CD4-positive, alpha-beta memory T cell (primary cell): ENCODE results near the gene EFNB2. TPM values are rescaled to one million over a fixed set of nuclear protein-coding genes. Genes with fewer than 3 reads are reported as not detected.

ENCODE experiments used
- CTCF ChIA-PET: fragments of 350-600 bp; sonication (Branson Sonifier 250); formaldehyde crosslinking; loops from one replicate; lab custom pipeline; 2021; ENCODE audit warnings: inconsistent platforms; ENCODE audit not compliant: partially characterized antibody; lab: Charles Lee
- POLR2A ChIA-PET: fragments of 350-600 bp; sonication (Branson Sonifier 250); formaldehyde crosslinking; loops from one replicate; lab custom pipeline; 2021; ENCODE audit not compliant: partially characterized antibody; lab: Charles Lee
- DNase-seq, 5 donors: peaks; one replicate each; pipeline versions ENCODE4 v3.0.0 to v3.0.0-alpha.2; 2020 to 2022; ENCODE audit warnings: mixed read lengths in 1 of 5
- H3K27ac ChIP-seq: one replicate; pipeline ENCODE4 v1.7.0; 2013; ENCODE audit warnings: low read depth, low read length
- H3K27me3 ChIP-seq: 2 replicates; pipeline ENCODE4 v1.7.0; 2013; ENCODE audit warnings: mild to moderate bottlenecking, low read length, moderate library complexity; ENCODE audit not compliant: insufficient read depth
- H3K36me3 ChIP-seq: 2 replicates; pipeline ENCODE4 v1.7.0; 2013; ENCODE audit warnings: mild to moderate bottlenecking, low read length, moderate library complexity; ENCODE audit not compliant: insufficient read depth
- H3K4me1 ChIP-seq: 2 replicates; pipeline ENCODE4 v1.7.0; 2013; ENCODE audit warnings: mild to moderate bottlenecking, low read length, moderate library complexity; ENCODE audit not compliant: insufficient read depth
- H3K4me3 ChIP-seq, 2 donors: one replicate each; pipeline ENCODE4 v1.7.0; 2013; ENCODE audit warnings: low read length in 2 of 2, mild to moderate bottlenecking in 1 of 2
- H3K9me3 ChIP-seq, 2 donors: one replicate each; pipeline ENCODE4 v1.7.0; 2013; ENCODE audit warnings: low read length in 2 of 2, control low read depth in 1 of 2; ENCODE audit not compliant: control insufficient read depth in 1 of 2
- H3K27ac Mint-ChIP-seq, 7 donors: one replicate each; pipeline ENCODE4 v1.8.0; 2020 to 2021; ENCODE audit warnings: mixed read lengths in 7 of 7, mild to moderate bottlenecking in 6 of 7, inconsistent platforms in 3 of 7, moderate library complexity in 3 of 7
- H3K27me3 Mint-ChIP-seq, 2 donors: one replicate each; pipeline ENCODE4 v1.8.0; 2020 to 2021; ENCODE audit warnings: mixed read lengths in 2 of 2
- H3K36me3 Mint-ChIP-seq, 2 donors: one replicate each; pipeline ENCODE4 v1.8.0; 2020 to 2021; ENCODE audit warnings: mixed read lengths in 2 of 2, inconsistent platforms in 1 of 2, mild to moderate bottlenecking in 1 of 2
- H3K4me1 Mint-ChIP-seq, 4 donors: one replicate each; pipeline ENCODE4 v1.8.0; 2020 to 2021; ENCODE audit warnings: mixed read lengths in 4 of 4, mild to moderate bottlenecking in 1 of 4
- H3K4me3 Mint-ChIP-seq, 8 donors: one replicate each; pipeline ENCODE4 v1.8.0; 2020 to 2021; ENCODE audit warnings: mixed read lengths in 8 of 8, mild to moderate bottlenecking in 7 of 8, moderate library complexity in 6 of 8, inconsistent platforms in 3 of 8
- H3K9me3 Mint-ChIP-seq, 8 donors: one replicate each; pipeline ENCODE4 v1.8.0; 2020 to 2021; ENCODE audit warnings: mixed read lengths in 8 of 8, mild to moderate bottlenecking in 5 of 8, inconsistent platforms in 3 of 8, moderate library complexity in 1 of 8
- intact Hi-C: fragments of 100-400 bp; cut with micrococcal nuclease; formaldehyde crosslinking; loops from one replicate; pipeline ENCODE4 v1.15.1; 2023
- polyA plus RNA-seq, 2 donors: library from polyadenylated mRNA; unstranded; fragments of 300-500 nt; fragmentation: Illumina TruSeq; gene quantifications; one replicate each; pipeline ENCODE4 v1.2.3, GENCODE V29; 2021
- total RNA-seq, 2 experiments: library from RNA; stranded (reverse); gene quantifications; one replicate each; pipeline ENCODE4 v1.2.3, GENCODE V29; 2021

The EFNB2 gene
- total and polyA plus RNA-seq, 4 experiments from 2014 or later = 0.05 to 0.38 (median 0.25) TPM; not detected in 1

DNA sequence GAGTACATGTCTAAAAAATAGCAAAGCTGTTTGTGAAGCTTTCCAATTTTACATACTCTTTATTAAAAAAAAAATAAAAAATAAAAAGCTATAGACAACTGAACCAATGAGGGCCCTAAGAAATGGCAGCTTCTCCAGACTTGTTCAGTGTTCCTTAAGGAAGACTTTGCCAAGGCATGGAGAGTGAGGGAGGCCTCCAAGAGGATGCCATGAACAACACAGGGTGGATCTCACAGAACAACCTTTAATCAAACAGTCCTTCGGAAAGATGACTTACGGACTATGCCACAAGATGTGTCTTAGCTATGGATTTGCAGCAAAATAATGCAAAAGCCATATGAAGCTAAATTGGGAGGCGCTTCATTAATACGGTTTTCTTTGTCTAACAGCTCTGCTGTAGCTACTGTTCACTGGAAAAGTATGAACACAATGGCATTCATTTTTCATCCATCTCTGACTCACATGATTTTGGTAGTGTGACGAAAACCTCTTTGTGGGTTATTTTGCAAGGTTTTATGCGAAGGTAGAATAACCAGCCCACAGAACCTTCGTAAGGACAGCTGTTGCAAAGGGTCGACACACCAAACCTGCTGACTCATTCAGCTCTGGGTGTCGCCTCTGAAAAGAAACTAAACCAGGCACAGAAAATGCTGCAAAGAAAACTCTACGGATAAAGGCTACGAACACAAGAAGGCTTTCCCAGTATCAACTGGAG lies 27.7 kb downstream of the EFNB2 start:
- H3K4me3 Mint-ChIP-seq = no peak overlapping the region
- ChIA-PET POLR2A (no interaction called here), CTCF (no interaction called here)
- Histone ChIP-seq H3K9me3 (no peaks in the 10 kb centered on the region), H3K36me3 (no peaks in the 10 kb centered on the region), H3K27ac (no peak overlapping the region), H3K4me3 (no peak overlapping the region), H3K4me1 (no peaks in the 10 kb centered on the region), H3K27me3 (no peaks in the 10 kb centered on the region)
- intact Hi-C loops = no loop called here
- no peaks in the 10 kb centered on the region for H3K36me3 Mint-ChIP-seq
- H3K27me3 Mint-ChIP-seq = peaks cover 10 to 11% of the 10 kb centered on the region in 2 donors
- H3K9me3 Mint-ChIP-seq = no peaks in the 10 kb centered on the region
- H3K4me1 Mint-ChIP-seq = peaks cover 0 to 2% (median 0%) of the 10 kb centered on the region in 4 donors
- no peak for DNase-seq
- no peak overlapping the region for H3K27ac Mint-ChIP-seq

DNA sequence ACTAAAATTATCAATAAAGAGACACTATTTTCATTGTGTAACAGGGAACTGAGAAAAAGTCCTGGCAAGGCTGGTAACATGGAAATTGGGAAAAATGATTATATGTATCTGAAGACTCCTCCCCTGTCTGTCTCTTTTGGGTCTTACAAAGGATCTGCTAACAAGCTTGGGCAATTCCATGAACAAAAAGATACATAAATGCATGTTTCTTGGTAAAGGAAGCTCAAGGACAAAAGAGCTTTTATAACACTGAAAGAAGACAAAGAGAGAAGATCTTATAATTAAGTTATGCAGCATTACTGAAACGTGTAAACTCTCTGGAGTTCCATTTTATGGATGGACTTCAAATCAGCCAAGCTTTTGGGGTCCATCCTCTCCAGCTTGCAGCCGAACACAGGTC lies 29.2 kb downstream of the EFNB2 start:
- H3K4me3 ChIP-seq = no peak overlapping the region
- H3K36me3 ChIP-seq = no peaks in the 10 kb centered on the region
- intact Hi-C loops = no loop called here
- Mint-ChIP-seq H3K36me3 (no peaks in the 10 kb centered on the region), H3K27me3 (peaks cover 10 to 19% of the 10 kb centered on the region in 2 donors), H3K4me3 (no peak overlapping the region), H3K9me3 (no peaks in the 10 kb centered on the region), H3K4me1 (peaks cover 0 to 2% (median 0%) of the 10 kb centered on the region in 4 donors), H3K27ac (no peak overlapping the region)
- no peak overlapping the region for H3K27ac ChIP-seq
- DNase-seq = no peak
- H3K9me3 ChIP-seq = no peaks in the 10 kb centered on the region
- POLR2A ChIA-PET = no interaction called here
- H3K4me1 ChIP-seq = no peaks in the 10 kb centered on the region
- CTCF ChIA-PET = no interaction called here
- no peaks in the 10 kb centered on the region for H3K27me3 ChIP-seq

DNA sequence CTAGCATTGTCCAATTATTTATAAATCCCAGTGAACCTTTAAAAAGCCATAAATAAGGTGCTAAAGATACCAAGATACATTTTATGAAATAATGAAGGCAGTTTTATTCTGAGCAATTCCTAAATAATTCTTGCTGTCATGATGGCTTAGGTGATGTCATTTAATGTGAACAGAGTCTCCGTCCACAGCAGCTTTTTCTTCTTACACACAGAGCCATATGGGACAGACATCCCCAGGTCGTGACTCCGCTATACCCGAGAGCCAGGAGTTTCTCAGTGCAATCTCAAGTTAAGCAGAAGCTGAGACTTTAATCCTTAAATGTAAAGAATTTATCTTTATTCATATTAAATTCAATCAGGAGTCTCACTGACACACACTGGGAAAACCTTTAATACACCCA lies 29.7 kb downstream of the EFNB2 start:
- H3K27me3 ChIP-seq = no peaks in the 10 kb centered on the region
- Mint-ChIP-seq H3K4me3 (no peak overlapping the region), H3K27ac (no peak overlapping the region), H3K27me3 (peaks cover 10 to 21% of the 10 kb centered on the region in 2 donors), H3K4me1 (peaks cover 0 to 2% (median 0%) of the 10 kb centered on the region in 4 donors), H3K36me3 (no peaks in the 10 kb centered on the region), H3K9me3 (no peaks in the 10 kb centered on the region)
- intact Hi-C loops = no loop called here
- no peaks in the 10 kb centered on the region for H3K4me1 ChIP-seq
- ChIA-PET CTCF (no interaction called here), POLR2A (no interaction called here)
- H3K36me3 ChIP-seq = no peaks in the 10 kb centered on the region
- H3K27ac ChIP-seq = no peak overlapping the region
- H3K4me3 ChIP-seq = no peak overlapping the region
- H3K9me3 ChIP-seq = no peaks in the 10 kb centered on the region
- no peak for DNase-seq

DNA sequence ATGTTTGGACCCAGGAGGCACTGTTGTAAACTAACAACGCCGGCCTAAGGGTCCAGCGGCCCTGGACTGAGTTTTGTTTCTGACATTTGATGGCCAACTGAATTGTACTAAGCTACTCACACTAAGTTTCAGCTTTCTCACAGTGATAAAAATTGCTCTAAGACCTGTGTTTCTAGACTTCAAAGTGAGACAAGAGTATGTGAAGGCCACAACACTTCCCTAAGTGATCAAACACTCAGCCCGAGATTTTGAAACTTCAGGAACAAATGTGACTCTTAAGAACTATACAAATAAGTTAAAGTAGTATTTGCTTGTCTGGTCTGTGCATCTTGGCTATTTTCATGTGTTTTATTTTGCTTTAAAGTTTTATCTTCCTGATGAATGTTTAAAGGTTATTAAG lies 30.2 kb downstream of the EFNB2 start:
- ChIA-PET POLR2A (no interaction called here), CTCF (interaction anchor here (2.3 kb wide), 1 partner anchor 32 kb away, joined by 7 read pairs; no protein-coding TSS in a partner anchor)
- no peaks in the 10 kb centered on the region for H3K9me3 ChIP-seq
- H3K27ac Mint-ChIP-seq = no peak overlapping the region
- no peak overlapping the region for H3K4me3 ChIP-seq
- H3K27me3 Mint-ChIP-seq = peaks cover 14 to 25% of the 10 kb centered on the region in 2 donors
- no peak overlapping the region for H3K27ac ChIP-seq
- H3K4me3 Mint-ChIP-seq = no peak overlapping the region
- H3K4me1 Mint-ChIP-seq = peaks cover 0 to 2% (median 0%) of the 10 kb centered on the region in 4 donors
- no peaks in the 10 kb centered on the region for H3K36me3 Mint-ChIP-seq
- H3K27me3 ChIP-seq = no peaks in the 10 kb centered on the region
- intact Hi-C loops = no loop called here
- no peaks in the 10 kb centered on the region for H3K4me1 ChIP-seq
- no peaks in the 10 kb centered on the region for H3K36me3 ChIP-seq
- no peak for DNase-seq
- no peaks in the 10 kb centered on the region for H3K9me3 Mint-ChIP-seq

GRCh38 chr13:106503730-106504453 lies 31.6 kb downstream of the EFNB2 start:
- Histone ChIP-seq H3K27me3 (no peaks in the 10 kb centered on the region), H3K27ac (no peak overlapping the region), H3K4me3 (no peak overlapping the region), H3K36me3 (no peaks in the 10 kb centered on the region), H3K9me3 (no peaks in the 10 kb centered on the region), H3K4me1 (no peaks in the 10 kb centered on the region)
- intact Hi-C loops = no loop called here
- no peak for DNase-seq
- Mint-ChIP-seq H3K27ac (no peak overlapping the region), H3K27me3 (peaks cover 18 to 34% of the 10 kb centered on the region in 2 donors), H3K4me3 (no peak overlapping the region), H3K36me3 (no peaks in the 10 kb centered on the region), H3K9me3 (no peaks in the 10 kb centered on the region), H3K4me1 (peaks cover 0 to 4% (median under 1%) of the 10 kb centered on the region in 4 donors)
- ChIA-PET POLR2A (no interaction called here), CTCF (interaction anchor here (2.3 kb wide), 1 partner anchor 33 kb away, joined by 7 read pairs; no protein-coding TSS in a partner anchor)

DNA sequence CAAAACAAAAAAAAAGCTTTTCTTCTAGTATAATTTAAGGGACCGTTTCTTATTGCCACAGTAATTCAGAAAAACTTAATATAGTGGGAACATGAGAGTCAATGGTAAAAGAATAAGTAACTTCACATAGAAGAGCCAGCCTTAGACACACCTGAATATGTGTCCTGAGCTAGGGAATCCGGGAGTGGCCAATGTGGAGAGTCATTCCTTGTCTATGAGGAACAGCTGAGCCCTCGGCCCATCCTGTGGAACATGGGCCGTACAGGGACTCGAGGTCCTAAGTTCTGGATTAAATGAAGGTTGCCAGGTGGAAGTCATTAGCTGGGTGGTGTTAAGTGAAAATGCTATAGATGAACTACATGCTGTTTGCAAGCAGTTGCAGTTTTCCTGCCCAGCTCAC lies 32.2 kb downstream of the EFNB2 start:
- intact Hi-C loops = no loop called here
- Histone ChIP-seq H3K4me1 (no peaks in the 10 kb centered on the region), H3K4me3 (no peak overlapping the region), H3K27me3 (no peaks in the 10 kb centered on the region), H3K9me3 (no peaks in the 10 kb centered on the region), H3K36me3 (no peaks in the 10 kb centered on the region), H3K27ac (no peak overlapping the region)
- no peak overlapping the region for H3K27ac Mint-ChIP-seq
- CTCF ChIA-PET = interaction anchor here (2.3 kb wide), 1 partner anchor 34 kb away, joined by 7 read pairs; no protein-coding TSS in a partner anchor
- H3K4me1 Mint-ChIP-seq = peaks cover 0 to 4% (median under 1%) of the 10 kb centered on the region in 4 donors
- peaks cover 23 to 35% of the 10 kb centered on the region in 2 donors for H3K27me3 Mint-ChIP-seq
- DNase-seq = no peak
- POLR2A ChIA-PET = no interaction called here
- H3K9me3 Mint-ChIP-seq = no peaks in the 10 kb centered on the region
- H3K4me3 Mint-ChIP-seq = no peak overlapping the region
- no peaks in the 10 kb centered on the region for H3K36me3 Mint-ChIP-seq

- DNase-seq = no peak
- intact Hi-C loops = no loop called here
- no peak overlapping the region for H3K27ac ChIP-seq
- no peak overlapping the region for H3K4me3 ChIP-seq
- H3K4me1 Mint-ChIP-seq = peaks cover 0 to 2% (median under 1%) of the 10 kb centered on the region in 4 donors
- ChIA-PET CTCF (no interaction called here), POLR2A (no interaction called here)
- no peaks in the 10 kb centered on the region for H3K36me3 Mint-ChIP-seq
- H3K9me3 Mint-ChIP-seq = no peaks in the 10 kb centered on the region
- H3K27ac Mint-ChIP-seq = no peak overlapping the region
- no peak overlapping the region for H3K4me3 Mint-ChIP-seq
- no peaks in the 10 kb centered on the region for H3K27me3 ChIP-seq
- H3K4me1 ChIP-seq = no peaks in the 10 kb centered on the region
- no peaks in the 10 kb centered on the region for H3K9me3 ChIP-seq
- no peaks in the 10 kb centered on the region for H3K36me3 ChIP-seq
- H3K27me3 Mint-ChIP-seq = peaks cover 32 to 52% of the 10 kb centered on the region in 2 donors
Observed at GRCh38 chr13:106500445-106500844, 35.0 kb downstream of the EFNB2 start.
